ENCODE data around the gene WNT3A.
"Not testable (repeated sequence)": the region's sequence is repeated elsewhere in the genome, so short reads cannot be mapped to it uniquely, and the experiment has no call there.

GRCh38 chr1:228019722-228020083, 12.9 kb downstream of the WNT3A start:
- not testable (repeated sequence) for TF ChIP-seq HNRNPLL (IDR thresholded peaks at IDR 0.05; ENCODE audit: low read depth, low read length, poor library complexity, severe bottlenecking); PHTF2 (CRISPR knock-in tag; IDR thresholded peaks at IDR 0.05); EZH2 (IDR thresholded peaks at IDR 0.05; ENCODE audit: borderline replicate concordance, low read depth, low read length); CTCF (IDR thresholded peaks at IDR 0.05 in 2 of 3, conservative IDR thresholded peaks at IDR 0.05 in 1 of 3; ENCODE audit: insufficient read depth in 2 of 3, low read depth in 1 of 3, low read length in 3 of 3); JUNB (CRISPR knock-in tag; conservative IDR thresholded peaks at IDR 0.05); HEY1 (CRISPR knock-in tag; IDR thresholded peaks at IDR 0.05; ENCODE audit: borderline replicate concordance)
